HCT116 (cell line): ENCODE measurements around the gene CLN6. TPM values are rescaled to one million over a fixed set of nuclear protein-coding genes. Genes with fewer than 3 reads are reported as not detected.

Experiments used
- ATAC-seq: fragments of 200-7000 bp; cut with Tn5 transposase; 2 replicates; pipeline ENCODE4 v1.9.1; 2020; ENCODE audit warnings: mild to moderate bottlenecking, moderate library complexity
- BruUV-seq: library from RNA; stranded (reverse); fragments of 400-500 nt; replicated peaks from 2 replicates; lab custom pipeline; 2021; lab: Mats Ljungman, UMichigan
- CTCF ChIA-PET: fragments of 300-600 bp; sonication (Branson Sonifier 250); formaldehyde crosslinking; loops from one replicate; lab custom pipeline; 2021; ENCODE audit warnings: antibody characterized with exemption; lab: Charles Lee
- POLR2A ChIA-PET: fragments of 300-600, 350-600 bp; sonication (Branson Sonifier 250); formaldehyde crosslinking; loops from one replicate; lab custom pipeline; 2021; ENCODE audit warnings: antibody characterized with exemption; lab: Charles Lee
- RAD21 ChIA-PET, 2 experiments: fragments of 300-600 bp; sonication (Branson Sonifier 250); formaldehyde crosslinking; loops; one replicate each; lab custom pipeline; 2023; ENCODE audit warnings: low total read pairs in 2 of 2; ENCODE audit not compliant: uncharacterized antibody in 2 of 2, unreplicated experiment in 2 of 2, low non-redundant PET in 1 of 2; lab: Charles Lee
- DNase-seq: peaks from one replicate; pipeline ENCODE4 v3.0.0-alpha.2; 2010; ENCODE audit warnings: low read depth, low spot score
- H2AFZ ChIP-seq: fragments of 200-600 bp; shearing (Covaris generic), sonication (generic); 2 replicates; pipeline ENCODE4 v1.6.1; 2017; ENCODE audit warnings: low read depth, mixed run types, mixed read lengths, antibody characterized with exemption, low read length; ENCODE audit not compliant: poor library complexity, severe bottlenecking
- H3K27ac ChIP-seq: 2 replicates; pipeline ENCODE4 v1.5.1; 2012; ENCODE audit warnings: low read depth, low read length
- H3K27me3 ChIP-seq: fragments of 200-600 bp; sonication (generic); 2 replicates; pipeline ENCODE4 v1.6.1; 2016; ENCODE audit warnings: mixed run types, low read length, mixed read lengths; ENCODE audit not compliant: insufficient read depth
- H3K36me3 ChIP-seq, 2 experiments: fragments of 200-500 bp in 1 of 2; fragments of 200-600 bp in 1 of 2; sonication (Bioruptor generic) in 1 of 2; sonication (generic) in 1 of 2; 2 replicates each; pipeline versions ENCODE4 v1.5.1 to v1.6.1; 2014 to 2016; ENCODE audit warnings: low read length in 2 of 2, inconsistent platforms in 1 of 2, mixed read lengths in 1 of 2, mixed run types in 1 of 2; ENCODE audit not compliant: insufficient read depth in 2 of 2, control insufficient read depth in 1 of 2
- H3K4me1 ChIP-seq, 2 experiments: fragments of 200-600 bp in 1 of 2; sonication (generic) in 1 of 2; 2 replicates each; pipeline versions ENCODE4 v1.5.1 to v1.6.1; 2012 to 2017; ENCODE audit warnings: low read length in 2 of 2, inconsistent platforms in 1 of 2, mild to moderate bottlenecking in 1 of 2, mixed read lengths in 1 of 2, mixed run types in 1 of 2, moderate library complexity in 1 of 2; ENCODE audit not compliant: insufficient read depth in 2 of 2, control insufficient read depth in 1 of 2
- H3K4me2 ChIP-seq: fragments of 200-600 bp; sonication (generic); 2 replicates; pipeline ENCODE4 v1.6.1; 2017; ENCODE audit warnings: mixed run types, low read length, mixed read lengths
- H3K4me3 ChIP-seq, 2 experiments: fragments of 200-600 bp in 1 of 2; sonication (generic) in 1 of 2; replicated peaks in 1 of 2; 2 replicates each; pipeline ENCODE4 v1.5.1; 2011 to 2016; ENCODE audit warnings: low read length in 2 of 2, control low read depth in 1 of 2, low read depth in 1 of 2, mild to moderate bottlenecking in 1 of 2, mixed read lengths in 1 of 2, mixed run types in 1 of 2
- H3K79me2 ChIP-seq: fragments of 200-600 bp; sonication (generic); 2 replicates; pipeline ENCODE4 v1.6.1; 2017; ENCODE audit warnings: mild to moderate bottlenecking, mixed run types, low read length, moderate library complexity, mixed read lengths; ENCODE audit not compliant: insufficient read depth
- H3K9ac ChIP-seq: fragments of 200-600 bp; sonication (generic); 2 replicates; pipeline ENCODE4 v1.6.1; 2016; ENCODE audit warnings: low read length, mixed read lengths
- H3K9me2 ChIP-seq: fragments of 200-600 bp; sonication (generic), shearing (Covaris generic); 2 replicates; pipeline ENCODE4 v1.6.1; 2017; ENCODE audit warnings: mixed run types, mild to moderate bottlenecking, moderate library complexity; ENCODE audit not compliant: insufficient read depth
- H3K9me3 ChIP-seq, 2 experiments: fragments of 200-500 bp in 1 of 2; fragments of 200-600 bp in 1 of 2; sonication (Bioruptor generic) in 1 of 2; sonication (generic) in 1 of 2; 2 replicates each; pipeline ENCODE4 v1.6.1; 2014 to 2017; ENCODE audit warnings: low read length in 2 of 2, mixed read lengths in 2 of 2, inconsistent platforms in 1 of 2, low read depth in 1 of 2, mild to moderate bottlenecking in 1 of 2, mixed run types in 1 of 2, moderate library complexity in 1 of 2; ENCODE audit not compliant: control insufficient read depth in 1 of 2, insufficient read depth in 1 of 2
- H4K20me1 ChIP-seq: fragments of 200-600 bp; sonication (generic), shearing (Covaris generic); 2 replicates; pipeline ENCODE4 v1.6.1; 2017; ENCODE audit warnings: mixed run types, mild to moderate bottlenecking, moderate library complexity; ENCODE audit not compliant: insufficient read depth
- EGR1 ChIP-seq: IDR thresholded peaks from 2 replicates; pipeline ENCODE4 v1.6.1; 2012; ENCODE audit warnings: low read depth
- EZH2phosphoT487 ChIP-seq: fragments of 200-600 bp; IDR thresholded peaks from 2 replicates; pipeline ENCODE4 v1.6.1; 2018; ENCODE audit warnings: antibody characterized with exemption, borderline replicate concordance
- FOSL1 ChIP-seq: IDR thresholded peaks from 2 replicates; pipeline ENCODE4 v1.6.1; 2012; ENCODE audit warnings: low read depth
- JUND ChIP-seq: IDR thresholded peaks from 2 replicates; pipeline ENCODE4 v1.6.1; 2012
- MAX ChIP-seq: IDR thresholded peaks from 2 replicates; pipeline ENCODE4 v1.6.1; 2012
- POLR2AphosphoS5 ChIP-seq: IDR thresholded peaks from 2 replicates; pipeline ENCODE4 v1.6.1; 2011; ENCODE audit warnings: mild to moderate bottlenecking, low read depth, low read length, moderate library complexity
- SP1 ChIP-seq: IDR thresholded peaks from 2 replicates; pipeline ENCODE4 v1.6.1; 2012; ENCODE audit warnings: low read depth
- ZBTB33 ChIP-seq: IDR thresholded peaks from 2 replicates; pipeline ENCODE4 v1.6.1; 2011; ENCODE audit warnings: mild to moderate bottlenecking, low read length, moderate library complexity; ENCODE audit not compliant: insufficient replicate concordance; ENCODE audit errors: extremely low read depth
- ZFX ChIP-seq: fragments of 450-650 bp; IDR thresholded peaks from 2 replicates; pipeline ENCODE4 v1.6.1; 2017
- intact Hi-C: fragments of 100-400 bp; cut with micrococcal nuclease; formaldehyde crosslinking; loops from 2 replicates; pipeline ENCODE4 v1.10.0; 2022
- total RNA-seq: library from RNA; stranded (reverse); gene quantifications from one replicate; pipeline ENCODE4 v1.2.1, GENCODE V29; 2021; ENCODE audit not compliant: unreplicated experiment
- TF ChIP-seq, protein P1 (sequence below): IDR thresholded peaks from 2 replicates; pipeline ENCODE4 v1.6.1; 2012; ENCODE audit warnings: low read depth

CLN6 gene
- total RNA-seq, 1 experiment from 2014 or later, result 44.1 TPM

GRCh38 chr15:68274201-68274848 is 44.8 kb upstream of the CLN6 start:
- no TSS peak for BruUV-seq
- ChIA-PET CTCF (no interaction called here), POLR2A (no interaction called here)
- Histone ChIP-seq H3K9me2 (no peaks in the 10 kb centered on the region), H3K4me2 (no peak overlapping the region), H2AFZ (no peak overlapping the region), H3K27me3 (no peaks in the 10 kb centered on the region), H3K36me3 (no peaks in the 10 kb centered on the region), H4K20me1 (peaks cover 5% of the 10 kb centered on the region; the same call in 1 of the 2 replicates), H3K9ac (no peak overlapping the region), H3K79me2 (peaks cover 14% of the 10 kb centered on the region)
- DNase-seq (no peak), ATAC-seq (no peak)
- intact Hi-C loops, result no loop called here
- TF ChIP-seq, protein P1, sequence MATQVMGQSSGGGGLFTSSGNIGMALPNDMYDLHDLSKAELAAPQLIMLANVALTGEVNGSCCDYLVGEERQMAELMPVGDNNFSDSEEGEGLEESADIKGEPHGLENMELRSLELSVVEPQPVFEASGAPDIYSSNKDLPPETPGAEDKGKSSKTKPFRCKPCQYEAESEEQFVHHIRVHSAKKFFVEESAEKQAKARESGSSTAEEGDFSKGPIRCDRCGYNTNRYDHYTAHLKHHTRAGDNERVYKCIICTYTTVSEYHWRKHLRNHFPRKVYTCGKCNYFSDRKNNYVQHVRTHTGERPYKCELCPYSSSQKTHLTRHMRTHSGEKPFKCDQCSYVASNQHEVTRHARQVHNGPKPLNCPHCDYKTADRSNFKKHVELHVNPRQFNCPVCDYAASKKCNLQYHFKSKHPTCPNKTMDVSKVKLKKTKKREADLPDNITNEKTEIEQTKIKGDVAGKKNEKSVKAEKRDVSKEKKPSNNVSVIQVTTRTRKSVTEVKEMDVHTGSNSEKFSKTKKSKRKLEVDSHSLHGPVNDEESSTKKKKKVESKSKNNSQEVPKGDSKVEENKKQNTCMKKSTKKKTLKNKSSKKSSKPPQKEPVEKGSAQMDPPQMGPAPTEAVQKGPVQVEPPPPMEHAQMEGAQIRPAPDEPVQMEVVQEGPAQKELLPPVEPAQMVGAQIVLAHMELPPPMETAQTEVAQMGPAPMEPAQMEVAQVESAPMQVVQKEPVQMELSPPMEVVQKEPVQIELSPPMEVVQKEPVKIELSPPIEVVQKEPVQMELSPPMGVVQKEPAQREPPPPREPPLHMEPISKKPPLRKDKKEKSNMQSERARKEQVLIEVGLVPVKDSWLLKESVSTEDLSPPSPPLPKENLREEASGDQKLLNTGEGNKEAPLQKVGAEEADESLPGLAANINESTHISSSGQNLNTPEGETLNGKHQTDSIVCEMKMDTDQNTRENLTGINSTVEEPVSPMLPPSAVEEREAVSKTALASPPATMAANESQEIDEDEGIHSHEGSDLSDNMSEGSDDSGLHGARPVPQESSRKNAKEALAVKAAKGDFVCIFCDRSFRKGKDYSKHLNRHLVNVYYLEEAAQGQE, result no peak
- no peak for TF ChIP-seq ZFX
- no peak for TF ChIP-seq EZH2phosphoT487
- TF ChIP-seq JUND, result no peak
- TF ChIP-seq, all 23 proteins: peak for 0
- Histone ChIP-seq H3K4me1 (peaks cover 31 to 51% of the 10 kb centered on the region in 2 experiments), H3K4me3 (no peak overlapping the region), H3K9me3 (no peaks in the 10 kb centered on the region), H3K27ac (no peak overlapping the region)
- RAD21 ChIA-PET, result no interaction called here

DNA sequence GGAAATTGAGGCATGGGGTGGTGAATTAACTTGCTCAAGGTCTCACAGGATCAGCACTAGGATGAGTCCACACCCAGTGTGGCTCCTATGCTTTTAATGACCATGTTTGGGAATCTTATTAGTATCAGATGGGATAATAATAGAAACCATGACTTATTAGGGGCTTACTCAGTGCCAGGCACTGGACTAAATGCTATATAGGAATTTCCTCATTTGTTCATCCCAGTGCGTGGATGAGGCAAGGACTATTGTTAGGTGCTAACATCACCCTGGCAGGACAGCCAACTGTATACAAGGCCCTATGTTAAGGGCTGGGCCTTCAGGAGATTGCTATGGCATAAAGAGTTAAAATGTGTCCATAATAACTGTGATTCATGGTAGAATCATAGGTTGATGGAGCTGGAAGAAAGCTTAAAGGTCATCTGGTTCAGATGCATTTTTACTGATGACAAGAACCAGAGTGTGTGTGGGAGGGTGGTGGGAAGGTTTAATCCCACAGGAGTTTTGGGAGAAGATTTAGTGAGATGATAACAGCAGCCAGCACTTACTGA is 43.3 kb upstream of the CLN6 start:
- TF ChIP-seq FOSL1 (peak; percentile 61), SP1 (peak; percentile 67; the same call in 1 of the 2 replicates), MAX (0 out of 2 replicates have a peak, but pooled peaks have one; percentile 37), ZBTB33 (no peak), ZFX (no peak), EGR1 (peak; percentile 58; the same call in 1 of the 2 replicates), POLR2AphosphoS5 (no peak)
- TF ChIP-seq, all 23 proteins: peak for 4
- BruUV-seq, result no TSS peak
- POLR2A ChIA-PET, result no interaction called here

More for the DNA sequence above, 43.3 kb upstream of the CLN6 start:
- ChIA-PET RAD21 (no interaction called here), CTCF (interaction anchor here (2.1 kb wide), 1 partner anchor 20 kb away, joined by 8 read pairs; no protein-coding TSS in a partner anchor)
- no peaks in the 10 kb centered on the region for H3K9me3 ChIP-seq
- ATAC-seq (no peak; the same call in 1 of the 2 replicates), DNase-seq (no peak)
- H4K20me1 ChIP-seq, result no peaks in the 10 kb centered on the region
- H3K4me1 ChIP-seq, result peaks cover 29 to 46% of the 10 kb centered on the region in 2 experiments
- H3K9ac ChIP-seq, result peak overlapping the region; percentile 56
- intact Hi-C loops, result no loop called here
- H3K4me2 ChIP-seq, result peak overlapping the region; percentile 83
- H3K27ac ChIP-seq, result peak overlapping the region; percentile 77; the same call in 1 of the 2 replicates
- H3K27me3 ChIP-seq, result no peaks in the 10 kb centered on the region
- no peak overlapping the region for H2AFZ ChIP-seq
- H3K9me2 ChIP-seq, result no peaks in the 10 kb centered on the region
- no peaks in the 10 kb centered on the region for H3K36me3 ChIP-seq
- H3K79me2 ChIP-seq, result no peaks in the 10 kb centered on the region
- peak overlapping the region in 1 of 2 experiments; percentile 53; a peak in 2 of 4 replicates for H3K4me3 ChIP-seq
